ENCODE data around the gene EYA2. TPM values are rescaled to one million over a fixed set of nuclear protein-coding genes. Genes with fewer than 3 reads are reported as not detected.

EYA2 gene
- total RNA-seq, 1 donor: 17.7 TPM

GRCh38 chr20:47224857-47225256 lies 330.2 kb downstream of the EYA2 start:
- Histone ChIP-seq H3K79me2 (ENCODE audit: insufficient read depth, low read length) (no peaks in the 10 kb centered on the region), H4K20me1 (ENCODE audit: insufficient read depth, low read length) (no peaks in the 10 kb centered on the region), H3K4me3 (ENCODE audit: insufficient read depth, low read length) (no peak overlapping the region), H3K4me1 (ENCODE audit: insufficient read depth, low read length) (no peaks in the 10 kb centered on the region), H2AFZ (ENCODE audit: low read length) (no peak overlapping the region), H3K27ac (ENCODE audit: low read depth, low read length) (no peak overlapping the region), H3K27me3 (ENCODE audit: insufficient read depth, low read length) (no peaks in the 10 kb centered on the region), H3K9me3 (ENCODE audit: low read depth, low read length) (no peaks in the 10 kb centered on the region), H3K36me3 (ENCODE audit: insufficient read depth, low read length) (peaks cover 64% of the 10 kb centered on the region), H3K4me2 (ENCODE audit: insufficient read depth, low read length) (no peak overlapping the region)
- no peak for DNase-seq (ENCODE audit: insufficient read length, low spot score, missing footprints)
- TF ChIP-seq CTCF (IDR thresholded peaks at IDR 0.05; ENCODE audit: extremely low read depth, low read depth, low read length): no peak

GRCh38 chr20:47225458-47225857 lies 330.8 kb downstream of the EYA2 start:
- no peak for TF ChIP-seq CTCF (IDR thresholded peaks at IDR 0.05; ENCODE audit: extremely low read depth, low read depth, low read length)
- H3K9me3 ChIP-seq (ENCODE audit: low read depth, low read length): no peaks in the 10 kb centered on the region
- no peaks in the 10 kb centered on the region for H3K79me2 ChIP-seq (ENCODE audit: insufficient read depth, low read length)
- peaks cover 1% of the 10 kb centered on the region for H3K4me1 ChIP-seq (ENCODE audit: insufficient read depth, low read length)
- DNase-seq (ENCODE audit: insufficient read length, low spot score, missing footprints): no peak
- H2AFZ ChIP-seq (ENCODE audit: low read length): no peak overlapping the region
- no peak overlapping the region for H3K4me3 ChIP-seq (ENCODE audit: insufficient read depth, low read length)
- H3K4me2 ChIP-seq (ENCODE audit: insufficient read depth, low read length): no peak overlapping the region
- H4K20me1 ChIP-seq (ENCODE audit: insufficient read depth, low read length): no peaks in the 10 kb centered on the region
- no peak overlapping the region for H3K27ac ChIP-seq (ENCODE audit: low read depth, low read length)
- H3K36me3 ChIP-seq (ENCODE audit: insufficient read depth, low read length): peaks cover 64% of the 10 kb centered on the region
- H3K27me3 ChIP-seq (ENCODE audit: insufficient read depth, low read length): no peaks in the 10 kb centered on the region

- Histone ChIP-seq H2AFZ (ENCODE audit: low read length) (no peak overlapping the region), H3K36me3 (ENCODE audit: insufficient read depth, low read length) (peaks cover 53% of the 10 kb centered on the region)
These were observed 332.5 kb downstream of the EYA2 start for GRCh38 chr20:47227119-47227518.

GRCh38 chr20:47227576-47227975 lies 332.9 kb downstream of the EYA2 start:
- H3K27ac ChIP-seq (ENCODE audit: low read depth, low read length): no peak overlapping the region
- H2AFZ ChIP-seq (ENCODE audit: low read length): no peak overlapping the region
- H3K27me3 ChIP-seq (ENCODE audit: insufficient read depth, low read length): no peaks in the 10 kb centered on the region
- peaks cover 22% of the 10 kb centered on the region for H3K4me1 ChIP-seq (ENCODE audit: insufficient read depth, low read length)
- no peaks in the 10 kb centered on the region for H4K20me1 ChIP-seq (ENCODE audit: insufficient read depth, low read length)
- no peak for DNase-seq (ENCODE audit: insufficient read length, low spot score, missing footprints)
- no peaks in the 10 kb centered on the region for H3K79me2 ChIP-seq (ENCODE audit: insufficient read depth, low read length)
- H3K4me3 ChIP-seq (ENCODE audit: insufficient read depth, low read length): no peak overlapping the region
- H3K9me3 ChIP-seq (ENCODE audit: low read depth, low read length): no peaks in the 10 kb centered on the region
- peaks cover 52% of the 10 kb centered on the region for H3K36me3 ChIP-seq (ENCODE audit: insufficient read depth, low read length)
- TF ChIP-seq CTCF (IDR thresholded peaks at IDR 0.05; ENCODE audit: extremely low read depth, low read depth, low read length): no peak
- no peak overlapping the region for H3K4me2 ChIP-seq (ENCODE audit: insufficient read depth, low read length)

More at GRCh38 chr20:47227119-47227518, 332.5 kb downstream of the EYA2 start:
- Histone ChIP-seq H3K79me2 (ENCODE audit: insufficient read depth, low read length) (no peaks in the 10 kb centered on the region), H4K20me1 (ENCODE audit: insufficient read depth, low read length) (no peaks in the 10 kb centered on the region), H3K4me2 (ENCODE audit: insufficient read depth, low read length) (no peak overlapping the region), H3K27ac (ENCODE audit: low read depth, low read length) (no peak overlapping the region), H3K27me3 (ENCODE audit: insufficient read depth, low read length) (no peaks in the 10 kb centered on the region), H3K9me3 (ENCODE audit: low read depth, low read length) (no peaks in the 10 kb centered on the region), H3K4me1 (ENCODE audit: insufficient read depth, low read length) (peaks cover 17% of the 10 kb centered on the region), H3K4me3 (ENCODE audit: insufficient read depth, low read length) (no peak overlapping the region)
- TF ChIP-seq CTCF (IDR thresholded peaks at IDR 0.05; ENCODE audit: extremely low read depth, low read depth, low read length): no peak
- DNase-seq (ENCODE audit: insufficient read length, low spot score, missing footprints): no peak
